ENCODE measurements around the gene KDM2B. TPM values are rescaled to one million over a fixed set of nuclear protein-coding genes. Genes with fewer than 3 reads are reported as not detected.

KDM2B gene
- total and polyA plus RNA-seq, 2 of the 8 experiments (the other 6 are each of a cell fraction or from before 2014, with no cell fraction given), result 111 to 162 TPM

DNA sequence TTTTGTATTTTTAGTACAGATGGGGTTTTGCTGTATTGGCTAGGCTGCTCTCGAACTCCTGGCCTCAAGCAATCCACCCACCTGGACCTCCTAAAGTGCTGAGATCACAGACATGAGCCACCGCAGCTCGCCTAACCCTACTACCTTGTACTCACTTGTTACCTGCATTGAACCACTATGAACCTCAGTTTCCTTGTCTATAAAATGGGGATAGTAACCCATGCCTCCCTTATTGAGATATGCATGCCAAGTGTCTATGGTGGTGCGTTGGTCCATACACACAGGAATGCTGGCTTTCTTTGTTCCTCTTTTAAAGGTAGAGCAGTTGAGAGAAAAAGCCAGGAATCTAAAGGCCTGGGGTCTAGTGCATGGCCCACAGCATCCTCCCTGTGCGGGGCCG lies 40.9 kb downstream of the KDM2B start:
- no peak overlapping the region for H3K14ac ChIP-seq (ENCODE audit: insufficient read length)
- H3K9me3 ChIP-seq (ENCODE audit: insufficient read depth in 2 of 2, low read depth in 1 of 2, low read length in 1 of 2), result no peaks in the 10 kb centered on the region
- no peak overlapping the region for H4K91ac ChIP-seq (replicated peaks; ENCODE audit: insufficient read length, low read length)
- H2BK5ac ChIP-seq (ENCODE audit: low read depth, low read length), result no peak overlapping the region
- H3K27ac ChIP-seq (ENCODE audit: low read depth, low read length), result no peak overlapping the region
- no peak overlapping the region for H4K8ac ChIP-seq (ENCODE audit: extremely low read depth, insufficient read depth, low read length)
- H3K4me1 ChIP-seq (replicated peaks in 1 of 4; ENCODE audit: control insufficient read depth in 3 of 4, insufficient read depth in 4 of 4, low read length in 3 of 4), result peaks cover 4 to 25% (median 22%) of the 10 kb centered on the region in 4 experiments
- no peak overlapping the region for H3K23ac ChIP-seq (ENCODE audit: insufficient read length)
- H3K23me2 ChIP-seq (ENCODE audit: low read depth, low read length), result peaks cover 14% of the 10 kb centered on the region
- no peak overlapping the region for H2BK20ac ChIP-seq (ENCODE audit: low read length)
- 98% methylated on average over 6 of the region's 6 CpGs; no CpG with 5 or more reads in 1 of the 2 experiments for WGBS, 2 experiments (ENCODE audit: extremely low coverage in 1 of 2, insufficient coverage in 1 of 2, insufficient read length in 1 of 2, insufficient replicate concordance in 2 of 2, low coverage in 1 of 2, low lambda C conversion rate in 2 of 2, missing lambda C conversion rate in 1 of 2)
- no peak overlapping the region for H3K4ac ChIP-seq (replicated peaks; ENCODE audit: insufficient read length, low read depth, low read length)
- H2BK15ac ChIP-seq (ENCODE audit: low read length), result no peak overlapping the region
- H3K9ac ChIP-seq (replicated peaks in 1 of 4; ENCODE audit: extremely low read depth in 1 of 4, low read depth in 3 of 4, low read length in 3 of 4), result no peak overlapping the region
- peaks cover 0 to 9% (median 0%) of the 10 kb centered on the region in 4 experiments; a peak in 3 of 7 replicates for H3K27me3 ChIP-seq (replicated peaks in 1 of 4; ENCODE audit: control insufficient read depth in 3 of 4, extremely low read depth in 1 of 4, insufficient read depth in 3 of 4, low read length in 3 of 4)
- no peak for DNase-seq (ENCODE audit: low read depth in 1 of 2, low spot score in 2 of 2)
- TF ChIP-seq RAD21 (IDR thresholded peaks at IDR 0.05 in 1 of 2, conservative IDR thresholded peaks at IDR 0.05 in 1 of 2; ENCODE audit: low read depth in 2 of 2, low read length in 2 of 2) (no peak), RXRA (IDR thresholded peaks at IDR 0.05; ENCODE audit: insufficient read depth, low read depth, low read length) (no peak), HDAC6 (IDR thresholded peaks at IDR 0.05; ENCODE audit: low read depth, low read length) (no peak)
- no peak overlapping the region for H3K56ac ChIP-seq (replicated peaks; ENCODE audit: insufficient read length, low read depth, low read length)
- H3K79me1 ChIP-seq (ENCODE audit: low read depth, low read length), result peaks cover 8% of the 10 kb centered on the region
- POLR2A ChIA-PET (ENCODE audit: partially characterized antibody), result interaction anchor here (1.1 to 40.9 kb wide), 4 partner anchors 8 to 129 kb away, joined by 3 to 793 read pairs (median 8); partner anchors contain the start of genes KDM2B and MORN3
- no peak overlapping the region for H3K4me3 ChIP-seq (ENCODE audit: extremely low read depth in 1 of 4, insufficient read depth in 2 of 4, low read depth in 3 of 4, low read length in 4 of 4)
- H2AFZ ChIP-seq (ENCODE audit: low read length), result no peak overlapping the region
- H4K5ac ChIP-seq (ENCODE audit: insufficient read length, low read depth, low read length), result no peak overlapping the region
- peaks cover 0 to 22% of the 10 kb centered on the region in 2 experiments; a peak in 2 of 4 replicates for H3K79me2 ChIP-seq (ENCODE audit: control insufficient read depth in 1 of 2, insufficient read depth in 2 of 2, low read length in 2 of 2)
- H2BK120ac ChIP-seq (replicated peaks; ENCODE audit: low read depth, low read length), result no peak overlapping the region
- CTCF ChIA-PET (ENCODE audit: partially characterized antibody), result interaction anchor here (0.6 kb wide), 1 partner anchor 52 kb away, joined by 3 read pairs; no protein-coding TSS in a partner anchor
- no peak overlapping the region for H3K18ac ChIP-seq (ENCODE audit: extremely low read depth, low read length)
- H2BK12ac ChIP-seq (ENCODE audit: low read depth, low read length), result no peak overlapping the region
- H4K20me1 ChIP-seq (replicated peaks in 1 of 2; ENCODE audit: control insufficient read depth in 1 of 2, insufficient read depth in 2 of 2, low read length in 2 of 2), result peaks cover 30 to 37% of the 10 kb centered on the region in 2 experiments
- no peak overlapping the region for H2AK5ac ChIP-seq (ENCODE audit: low read depth, low read length)
- no peak overlapping the region for H3K4me2 ChIP-seq (ENCODE audit: insufficient read depth in 1 of 2, low read depth in 2 of 2, low read length in 2 of 2)
- peaks cover 0 to 8% (median 1%) of the 10 kb centered on the region in 4 experiments; a peak in 5 of 8 replicates for H3K36me3 ChIP-seq (ENCODE audit: control insufficient read depth in 2 of 4, insufficient read depth in 4 of 4, low read length in 3 of 4)
- no peak for FAIRE-seq
